ENCODE results near the gene SMC1A.
"Not testable (repeated sequence)": the region's sequence is repeated elsewhere in the genome, so short reads cannot be mapped to it uniquely, and the experiment has no call there.

SMC1A gene

GRCh38 chrX:53422086-53422860, at the start of gene SMC1A:
SMC1A (minus strand) TSS chrX:53422654; CDS start chrX:53422600, 54 bp downstream.
- DNase-seq, result peak; percentile 97

DNA sequence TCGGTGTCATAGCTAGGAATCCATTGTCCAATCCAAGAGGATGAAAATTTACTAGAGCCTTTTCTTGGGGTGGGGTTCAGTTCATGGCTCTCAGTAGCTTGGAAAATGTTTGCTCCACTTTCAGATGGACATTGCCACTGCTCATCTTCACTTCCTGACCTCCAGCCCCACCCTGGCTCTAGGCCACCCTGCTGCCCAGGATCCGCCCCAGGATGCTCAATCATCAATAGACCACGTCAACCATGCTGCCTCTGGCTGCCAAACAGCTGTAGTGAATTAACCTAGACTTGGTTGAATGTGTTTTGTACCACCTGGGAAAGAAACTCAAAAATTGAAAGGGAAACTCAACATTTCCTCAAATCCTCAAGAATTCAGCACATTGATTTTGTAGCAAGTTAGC, 48.9 kb upstream of the SMC1A start:
- no peak for DNase-seq

DNA sequence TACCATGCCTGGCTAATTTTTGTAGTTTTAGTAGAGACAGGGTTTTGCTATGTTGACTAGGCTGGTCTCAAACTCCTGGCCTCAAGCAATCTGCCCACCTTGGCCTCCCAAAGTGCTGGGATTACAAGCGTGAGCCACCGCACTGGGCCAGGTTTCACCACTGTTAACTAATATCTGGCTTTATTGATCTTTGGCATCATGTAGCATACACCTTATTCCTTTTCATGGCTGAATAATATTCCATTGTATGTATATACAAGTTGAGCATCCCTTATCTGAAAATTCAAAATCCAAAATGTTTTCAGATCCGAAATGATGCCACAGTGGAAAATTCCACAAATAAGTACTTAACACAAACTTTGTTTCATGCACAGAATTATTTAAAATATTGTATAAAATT, 46.2 kb upstream of the SMC1A start:
- not testable (repeated sequence) for DNase-seq

GRCh38 chrX:53458082-53458481, 35.6 kb upstream of the SMC1A start:
- no peak for DNase-seq

GRCh38 chrX:53456254-53456653, 33.8 kb upstream of the SMC1A start:
- DNase-seq, result no peak

DNA sequence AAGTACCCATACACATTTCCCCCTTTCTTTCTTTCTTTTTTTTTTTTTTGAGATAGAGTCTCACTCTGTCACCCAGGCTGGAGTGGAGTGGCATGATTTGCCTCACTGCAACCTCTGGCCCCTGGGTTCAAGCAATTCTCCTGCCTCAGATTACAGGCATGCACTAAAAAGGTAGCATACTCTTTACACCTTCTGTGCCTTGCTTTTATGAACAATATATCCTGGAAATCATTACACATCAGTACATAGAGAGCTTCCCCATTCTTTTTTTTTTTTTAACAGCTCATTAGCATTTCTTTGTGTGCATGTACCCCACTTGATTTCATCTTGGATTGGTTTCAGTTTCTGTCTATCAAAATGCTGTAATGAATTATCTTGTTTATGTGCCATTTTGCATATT, 30.4 kb upstream of the SMC1A start:
- DNase-seq, result no peak

GRCh38 chrX:53449632-53450031, 27.2 kb upstream of the SMC1A start:
- no peak for DNase-seq

DNA sequence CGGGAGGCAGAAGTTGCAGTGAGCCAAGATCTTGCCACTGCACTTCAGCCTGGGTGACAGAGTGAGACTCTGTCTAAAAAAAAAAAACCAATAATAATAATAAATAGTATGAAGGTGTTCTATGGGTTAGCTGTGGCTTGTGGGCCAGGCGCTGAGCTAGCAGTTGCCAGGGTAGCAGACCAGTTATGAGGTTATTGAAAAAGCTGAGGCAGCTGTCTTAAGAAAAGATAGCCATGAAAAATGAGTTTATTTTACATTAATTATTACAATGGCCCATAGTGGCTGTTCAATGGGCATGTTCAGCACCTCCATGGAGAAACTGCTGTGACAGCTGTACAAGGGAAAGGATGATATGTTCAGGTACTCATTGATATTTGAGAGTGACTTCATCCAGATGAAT, 25.0 kb upstream of the SMC1A start:
- DNase-seq, result no peak

GRCh38 chrX:53445977-53446376, 23.5 kb upstream of the SMC1A start:
- peak; percentile 29 for DNase-seq

DNA sequence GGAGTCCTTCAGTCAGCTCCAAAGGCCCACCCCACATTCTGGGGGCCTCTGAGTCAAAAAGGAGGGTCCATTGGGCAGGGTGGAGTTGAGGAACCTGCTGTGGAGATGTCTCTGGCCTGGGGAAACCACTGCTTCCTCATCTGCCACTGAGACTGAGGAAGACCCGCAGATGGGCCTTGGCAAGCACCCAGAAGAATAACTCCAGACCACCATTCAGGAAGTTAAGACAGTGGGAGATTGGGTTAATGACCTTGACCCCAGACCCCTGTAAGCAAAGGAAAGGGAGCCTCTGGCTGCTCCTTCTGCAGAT, 19.8 kb upstream of the SMC1A start:
- DNase-seq, result no peak

DNA sequence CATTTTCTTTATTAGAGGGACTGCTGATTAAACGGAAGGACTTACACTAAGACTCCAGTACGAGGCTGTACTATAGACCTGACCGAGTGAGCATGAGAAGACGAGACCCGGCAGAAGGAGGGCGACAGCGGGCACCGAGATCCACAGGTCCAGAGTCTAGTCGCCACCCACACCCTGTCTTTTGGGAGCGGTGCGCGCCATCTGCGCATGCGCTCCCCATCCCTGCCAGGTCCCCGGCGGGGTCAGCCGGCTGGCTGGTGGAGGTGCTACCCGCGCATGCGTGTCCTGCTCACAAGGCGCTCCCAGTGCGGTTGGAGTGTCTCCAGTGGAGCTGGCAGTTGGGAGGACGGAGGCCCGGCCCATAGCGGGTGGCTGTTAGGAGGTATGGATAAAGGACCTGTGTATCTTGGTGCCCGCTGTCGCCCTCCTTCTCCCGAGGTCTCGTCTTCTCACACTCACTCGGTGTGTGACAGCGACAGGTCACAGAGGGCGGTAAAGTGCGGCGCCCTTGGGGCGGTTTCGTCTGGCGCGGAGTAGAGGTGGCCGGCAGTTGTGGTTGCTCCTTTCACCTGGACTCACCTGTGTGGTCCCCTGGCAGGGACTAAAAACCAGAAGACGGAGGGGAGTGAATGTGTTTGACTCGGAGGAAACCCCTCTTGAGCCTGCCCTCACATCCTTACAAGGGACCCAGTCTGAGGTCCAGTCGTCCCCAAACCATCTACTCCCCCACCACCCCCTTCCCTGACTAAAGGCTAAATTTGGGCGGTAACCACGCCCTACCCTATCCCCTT, 19.3 kb upstream of the SMC1A start:
- DNase-seq, result peak; percentile 86

- DNase-seq, result peak; percentile 52
Observed at GRCh38 chrX:53440621-53441517, 18.4 kb upstream of the SMC1A start.

- DNase-seq, result peak; percentile 33
Observed at GRCh38 chrX:53440101-53440500, 17.6 kb upstream of the SMC1A start.

DNA sequence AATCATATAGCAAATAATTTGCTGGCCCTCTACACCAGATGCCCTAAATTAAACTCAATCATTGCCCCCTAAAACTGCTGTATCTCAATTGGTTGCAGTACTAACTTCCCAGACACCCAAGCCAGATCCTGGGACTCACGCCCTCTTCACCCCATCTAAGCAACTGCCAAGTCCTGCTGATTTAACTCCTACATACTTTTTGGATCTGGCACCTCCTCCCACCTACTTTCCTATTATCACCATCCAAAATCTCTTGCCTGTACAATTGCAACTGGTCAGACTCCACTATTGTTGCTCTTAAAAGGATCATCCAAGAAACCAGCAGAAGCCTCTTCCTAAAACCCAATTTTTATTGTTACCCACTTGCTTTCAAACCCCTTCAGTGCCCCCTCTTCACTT, 16.4 kb upstream of the SMC1A start:
- no peak for DNase-seq

DNA sequence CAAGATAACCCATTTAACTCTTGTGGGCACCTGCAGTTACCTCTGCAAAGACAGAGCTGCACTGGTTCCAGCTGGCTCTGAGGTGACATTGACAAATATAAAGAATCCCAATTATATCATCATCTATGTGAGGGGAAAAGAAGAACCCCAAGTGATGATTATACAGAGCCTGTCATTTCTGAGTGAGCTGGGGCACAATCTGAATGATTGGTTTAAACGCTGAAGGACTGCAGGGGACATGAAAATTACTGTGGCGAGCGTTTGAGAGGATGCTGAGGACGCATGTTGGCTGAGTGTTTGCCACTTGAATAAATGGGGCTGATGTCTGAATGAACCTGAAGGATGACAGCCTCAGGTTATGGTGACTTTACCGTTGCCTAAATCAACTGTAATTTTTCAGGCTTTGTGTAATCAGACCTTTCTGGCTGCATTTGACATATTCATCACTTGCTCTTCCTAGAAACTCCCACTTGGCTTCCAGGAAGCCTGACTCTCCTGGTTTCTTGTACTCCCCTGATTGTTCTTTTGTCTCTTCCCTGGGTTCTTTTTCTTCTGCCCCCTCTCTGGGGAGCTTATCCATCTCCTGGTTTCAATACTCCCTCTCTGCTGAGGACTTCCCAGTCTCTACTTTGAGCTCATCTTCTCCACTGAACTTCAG, 15.8 kb upstream of the SMC1A start:
- peak; percentile 35 for DNase-seq

DNA sequence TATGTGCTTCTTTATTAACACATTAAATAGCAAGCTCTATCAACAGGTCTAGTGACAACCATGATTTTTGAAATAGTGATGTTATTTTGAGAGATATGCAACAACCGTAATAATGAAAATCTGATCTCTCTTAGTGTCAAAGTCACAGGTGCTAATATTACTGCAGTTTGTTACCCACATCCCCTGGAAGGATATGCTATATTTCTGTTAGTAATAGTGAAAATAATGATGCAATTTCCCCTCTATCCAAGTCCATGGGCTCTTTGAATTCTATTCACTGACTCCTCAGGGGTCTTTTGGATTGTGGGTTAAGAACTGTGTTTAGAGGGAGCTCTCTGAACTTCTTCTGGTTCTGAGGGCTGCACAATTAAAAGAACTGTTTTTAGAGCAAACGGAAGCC, 14.8 kb upstream of the SMC1A start:
- no peak for DNase-seq

DNA sequence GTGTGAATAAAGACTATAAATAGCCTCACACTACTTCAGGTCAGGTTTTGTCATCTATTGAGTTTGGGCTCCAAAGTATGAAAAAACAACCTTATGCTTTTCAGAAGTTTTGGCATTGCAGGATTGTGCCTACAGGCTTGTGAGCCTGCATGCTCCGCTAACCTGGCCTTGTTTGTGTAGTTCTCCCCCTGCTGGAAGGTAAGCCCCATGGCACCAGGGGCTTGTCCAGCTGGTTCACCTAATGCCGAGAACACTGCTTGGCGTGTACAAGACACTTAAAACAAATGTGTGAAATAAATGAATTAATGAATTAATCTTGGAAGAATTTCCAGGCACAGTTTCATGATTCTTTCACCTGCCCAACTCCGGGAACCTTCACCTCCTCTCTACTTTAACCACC, 13.5 kb upstream of the SMC1A start:
- DNase-seq, result peak; percentile 65

- DNase-seq, result peak; percentile 89
Observed at GRCh38 chrX:53433651-53434639, 11.5 kb upstream of the SMC1A start, which contains the start of gene HSD17B10. HSD17B10 (minus strand) TSS chrX:53434370; CDS start chrX:53434345, 25 bp downstream.

GRCh38 chrX:53430231-53430630, 7.8 kb upstream of the SMC1A start:
- DNase-seq, result no peak

- DNase-seq, result no peak
Observed at GRCh38 chrX:53429755-53430154, 7.3 kb upstream of the SMC1A start.

DNA sequence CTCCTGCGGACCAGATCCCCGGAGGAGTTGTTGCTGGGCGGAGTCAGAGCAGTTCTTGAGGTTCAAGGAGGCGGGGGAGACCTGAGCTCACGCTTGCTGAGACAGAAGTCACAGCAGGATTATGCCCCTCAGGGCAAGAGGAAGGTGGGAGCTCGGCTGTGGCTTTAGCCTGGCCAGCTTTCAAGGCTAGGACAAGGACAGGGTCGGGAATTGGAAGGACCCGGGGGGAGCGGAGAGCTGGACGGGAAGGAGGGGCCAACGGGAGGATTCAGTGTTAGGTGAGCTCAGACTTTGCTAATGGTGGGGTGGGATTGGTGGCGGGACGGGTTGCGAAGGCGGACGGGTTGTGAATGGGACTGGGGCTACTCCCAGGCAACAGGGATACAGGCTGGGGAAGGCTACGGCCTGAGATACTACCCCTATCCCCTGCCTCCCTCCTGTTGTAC, 430 bp upstream of the SMC1A start, which contains the start of gene RIBC1:
Gene RIBC1, plus strand, starts transcription at position 13 of the 446 bp plus-strand sequence. CDS start 3,404 bp downstream, outside the sequence.
- DNase-seq, result no peak

Measured in NCI-H345 (cell line).